Stomach (tissue), 4 donors: ENCODE measurements around the gene RASA4.
"Not testable (repeated sequence)": the region's sequence is repeated elsewhere in the genome, so short reads cannot be mapped to it uniquely, and the experiment has no call there.

Source experiments
- CTCF ChIP-seq, 7 experiments: fragments of 450-650 bp in 4 of 7; fragments of 200-600 bp in 3 of 7; sonication (generic) in 3 of 7; IDR thresholded peaks; one replicate each; pipeline ENCODE4 v1.5.1; 2016 to 2019; ENCODE audit warnings: antibody characterized with exemption in 7 of 7, control low read depth in 2 of 7, mild to moderate bottlenecking in 1 of 7
- POLR2A ChIP-seq, 4 donors: fragments of 450-650 bp; IDR thresholded peaks; one replicate each; pipeline ENCODE4 v1.6.1; 2016; ENCODE audit warnings: antibody characterized with exemption in 4 of 4, control low read depth in 2 of 4, mild to moderate bottlenecking in 1 of 4, moderate library complexity in 1 of 4

- not testable (repeated sequence) for TF ChIP-seq CTCF, POLR2A (IDR thresholded peaks at IDR 0.05)
These were observed 26.7 kb downstream of the RASA4 start for GRCh38 chr7:102589857-102590256.
